SK-N-SH (cell line): ENCODE measurements around the gene STARD10. TPM values are rescaled to one million over a fixed set of nuclear protein-coding genes. Genes with fewer than 3 reads are reported as not detected.

Experiments
- CTCF ChIA-PET: fragments of 300-600, 350-600 bp; formaldehyde crosslinking; extraction: SDS; loops from one replicate; lab custom pipeline; 2021; lab: Yijun Ruan, JAX
- POLR2A ChIA-PET: fragments of 350-600 bp; sonication (Branson Sonifier 250); formaldehyde crosslinking; extraction: SDS; loops from one replicate; lab custom pipeline; 2020; ENCODE audit warnings: antibody characterized with exemption, inconsistent platforms; lab: Yijun Ruan, JAX
- DNase-seq: peaks from one replicate; pipeline ENCODE4 v3.0.0; 2012
- H2AFZ ChIP-seq: fragments of 200-600 bp; sonication (generic); 2 replicates; pipeline ENCODE4 v1.8.1; 2016; ENCODE audit warnings: antibody characterized with exemption, mild to moderate bottlenecking, low read depth
- H3F3A ChIP-seq: fragments of 200-600 bp; sonication (generic); replicated peaks from 2 replicates; pipeline ENCODE3; 2016; ENCODE audit warnings: antibody characterized with exemption, mild to moderate bottlenecking; ENCODE audit not compliant: insufficient read depth
- H3K27ac ChIP-seq, 2 experiments: fragments of 200-500 bp in 1 of 2; fragments of 200-600 bp in 1 of 2; sonication (Bioruptor generic) in 1 of 2; sonication (generic), shearing (Covaris generic) in 1 of 2; 2 replicates each; pipeline versions ENCODE4 v1.5.1 to v1.6.1; 2014 to 2016; ENCODE audit warnings: low read depth in 2 of 2, inconsistent platforms in 1 of 2, low read length in 1 of 2, mild to moderate bottlenecking in 1 of 2, mixed read lengths in 1 of 2
- H3K27me3 ChIP-seq: fragments of 200-600 bp; sonication (generic), shearing (Covaris generic); 2 replicates; pipeline ENCODE4 v1.6.1; 2016; ENCODE audit warnings: mixed run types; ENCODE audit not compliant: insufficient read depth
- H3K36me3 ChIP-seq, 2 experiments: fragments of 200-500 bp in 1 of 2; fragments of 200-600 bp in 1 of 2; sonication (Bioruptor generic) in 1 of 2; sonication (generic) in 1 of 2; replicated peaks in 1 of 2; 2 replicates each; pipeline versions ENCODE3 to v1.5.1; 2014 to 2016; ENCODE audit warnings: low read length in 1 of 2, mild to moderate bottlenecking in 1 of 2; ENCODE audit not compliant: insufficient read depth in 2 of 2, control insufficient read depth in 1 of 2
- H3K4me1 ChIP-seq, 2 experiments: fragments of 200-500 bp in 1 of 2; fragments of 200-600 bp in 1 of 2; sonication (Bioruptor generic) in 1 of 2; sonication (generic), shearing (Covaris generic) in 1 of 2; 2 replicates each; pipeline versions ENCODE4 v1.5.1 to v1.6.1; 2014 to 2016; ENCODE audit warnings: low read depth in 1 of 2, low read length in 1 of 2, mixed run types in 1 of 2; ENCODE audit not compliant: insufficient read depth in 2 of 2, control insufficient read depth in 1 of 2
- H3K4me2 ChIP-seq: fragments of 200-600 bp; sonication (generic), shearing (Covaris generic); 2 replicates; pipeline ENCODE4 v1.6.1; 2017; ENCODE audit warnings: mixed run types
- H3K4me3 ChIP-seq, 2 experiments: fragments of 200-500 bp in 1 of 2; fragments of 200-600 bp in 1 of 2; sonication (Bioruptor generic) in 1 of 2; sonication (generic), shearing (Covaris generic) in 1 of 2; 2 replicates each; pipeline versions ENCODE4 v1.5.1 to v1.8.1; 2014 to 2016; ENCODE audit warnings: low read depth in 2 of 2, inconsistent platforms in 1 of 2, low read length in 1 of 2, mild to moderate bottlenecking in 1 of 2, mixed read lengths in 1 of 2, moderate library complexity in 1 of 2
- H3K79me2 ChIP-seq: fragments of 200-600 bp; sonication (generic); 2 replicates; pipeline ENCODE4 v1.8.1; 2017; ENCODE audit warnings: mild to moderate bottlenecking; ENCODE audit not compliant: insufficient read depth
- H3K9ac ChIP-seq: fragments of 200-600 bp; sonication (generic); 2 replicates; pipeline ENCODE4 v1.6.1; 2017; ENCODE audit warnings: mixed run types
- H3K9me2 ChIP-seq: fragments of 200-600 bp; sonication (generic); 2 replicates; pipeline ENCODE4 v1.6.1; 2017; ENCODE audit warnings: mixed run types
- H3K9me3 ChIP-seq: fragments of 200-600 bp; sonication (generic); 2 replicates; pipeline ENCODE4 v1.6.1; 2017; ENCODE audit warnings: mixed run types, mild to moderate bottlenecking, moderate library complexity
- H4K20me1 ChIP-seq: fragments of 200-600 bp; sonication (generic); 2 replicates; pipeline ENCODE4 v1.6.1; 2017; ENCODE audit warnings: mild to moderate bottlenecking, mixed run types; ENCODE audit not compliant: insufficient read depth
- CHD2 ChIP-seq: fragments of 150-350 bp; IDR thresholded peaks from 2 replicates; pipeline ENCODE4 v1.6.1; 2018; ENCODE audit warnings: low read length; ENCODE audit not compliant: partially characterized antibody
- ELF1 ChIP-seq: IDR thresholded peaks from 2 replicates; pipeline ENCODE4 v1.4.0; 2012
- EP300 ChIP-seq, 2 experiments: IDR thresholded peaks; 2 replicates each; pipeline versions ENCODE4 v1.4.0 to v1.6.1; 2012; ENCODE audit warnings: borderline replicate concordance in 1 of 2, low read depth in 1 of 2, low read length in 1 of 2
- FOXJ3 ChIP-seq: sonication (generic); formaldehyde crosslinking; IDR thresholded peaks from 2 replicates; pipeline ENCODE4 v1.5.1; 2020; ENCODE audit warnings: mild to moderate bottlenecking, missing genetic modification reagents
- GABPA ChIP-seq: IDR thresholded peaks from 2 replicates; pipeline ENCODE4 v1.4.0; 2012; ENCODE audit warnings: low read depth, mild to moderate bottlenecking
- MEF2A ChIP-seq: IDR thresholded peaks from 2 replicates; pipeline ENCODE4 v1.4.0; 2012; ENCODE audit warnings: low read depth, borderline replicate concordance
- NFIC ChIP-seq: IDR thresholded peaks from 2 replicates; pipeline ENCODE4 v1.4.0; 2012; ENCODE audit warnings: borderline replicate concordance
- SIN3A ChIP-seq: IDR thresholded peaks from 2 replicates; pipeline ENCODE4 v1.6.1; 2012; ENCODE audit warnings: low read depth, mild to moderate bottlenecking, low read length, moderate library complexity, borderline replicate concordance
- SMC3 ChIP-seq: IDR thresholded peaks from 2 replicates; pipeline ENCODE4 v1.6.1; 2012; ENCODE audit warnings: low read depth, low read length, improper control_type of control experiment
- TAF1 ChIP-seq: IDR thresholded peaks from 2 replicates; pipeline ENCODE4 v1.6.1; 2012; ENCODE audit warnings: low read depth, mild to moderate bottlenecking, low read length, moderate library complexity, borderline replicate concordance
- TEAD4 ChIP-seq: IDR thresholded peaks from 2 replicates; pipeline ENCODE4 v1.4.0; 2012; ENCODE audit warnings: mild to moderate bottlenecking, borderline replicate concordance; ENCODE audit not compliant: insufficient read depth
- WGBS: methylation state at CpG from one replicate; pipeline ENCODE4 v1.1.6; 2017; ENCODE audit warnings: low lambda C conversion rate; 5-methylcytosine and 5-hydroxymethylcytosine counted together
- polyA plus RNA-seq, 3 experiments: library from polyadenylated mRNA; depleted of rRNA; stranded (reverse); fragments of >200 nt; gene quantifications; 2 replicates each; pipeline ENCODE4 v1.2.3, GENCODE V29; 2012
- TF ChIP-seq, protein P1 (sequence below): fragments of 150-350 bp; IDR thresholded peaks from 2 replicates; pipeline ENCODE4 v1.6.1; 2016; ENCODE audit warnings: mild to moderate bottlenecking, low read depth, low read length
- TF ChIP-seq, protein P2 (sequence below): IDR thresholded peaks from 2 replicates; pipeline ENCODE4 v1.6.1; 2012; ENCODE audit warnings: mild to moderate bottlenecking, low read depth, low read length, moderate library complexity
- TF ChIP-seq, protein P3 (sequence below): IDR thresholded peaks from 2 replicates; pipeline ENCODE4 v1.4.0; 2012; ENCODE audit warnings: low read depth, borderline replicate concordance

STARD10 gene
- polyA plus RNA-seq, 1 of the 3 experiments (the other 2 are of a cell fraction): 47.7 TPM

- CTCF ChIA-PET: interaction anchor here (0.7 to 1.1 kb wide), 3 partner anchors 13 to 57 kb away, joined by 3 to 4 read pairs (median 3); no protein-coding TSS in a partner anchor
- H3K9ac ChIP-seq: no peak overlapping the region
Observed at GRCh38 chr11:72760539-72761405, 33.1 kb downstream of the STARD10 start.

More at GRCh38 chr11:72760539-72761405, 33.1 kb downstream of the STARD10 start:
- Histone ChIP-seq H3K4me2 (no peak overlapping the region), H3F3A (no peaks in the 10 kb centered on the region), H3K36me3 (no peaks in the 10 kb centered on the region), H3K4me3 (no peak overlapping the region), H3K27ac (no peak overlapping the region), H3K79me2 (no peaks in the 10 kb centered on the region), H3K9me3 (no peaks in the 10 kb centered on the region), H2AFZ (no peak overlapping the region), H4K20me1 (no peaks in the 10 kb centered on the region), H3K4me1 (peaks cover 0 to 4% of the 10 kb centered on the region in 2 experiments; a peak in 3 of 4 replicates), H3K27me3 (no peaks in the 10 kb centered on the region), H3K9me2 (no peaks in the 10 kb centered on the region)
- no peak for DNase-seq
- TF ChIP-seq, protein P1, sequence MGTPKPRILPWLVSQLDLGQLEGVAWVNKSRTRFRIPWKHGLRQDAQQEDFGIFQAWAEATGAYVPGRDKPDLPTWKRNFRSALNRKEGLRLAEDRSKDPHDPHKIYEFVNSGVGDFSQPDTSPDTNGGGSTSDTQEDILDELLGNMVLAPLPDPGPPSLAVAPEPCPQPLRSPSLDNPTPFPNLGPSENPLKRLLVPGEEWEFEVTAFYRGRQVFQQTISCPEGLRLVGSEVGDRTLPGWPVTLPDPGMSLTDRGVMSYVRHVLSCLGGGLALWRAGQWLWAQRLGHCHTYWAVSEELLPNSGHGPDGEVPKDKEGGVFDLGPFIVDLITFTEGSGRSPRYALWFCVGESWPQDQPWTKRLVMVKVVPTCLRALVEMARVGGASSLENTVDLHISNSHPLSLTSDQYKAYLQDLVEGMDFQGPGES: no peak
- TF ChIP-seq EP300 (IDR thresholded peaks at IDR 0.05; ENCODE audit: borderline replicate concordance in 1 of 2, low read depth in 1 of 2, low read length in 1 of 2) (no peak), TEAD4 (no peak), SIN3A (no peak), SMC3 (no peak), FOXJ3 (CRISPR knock-in tag) (no peak), TAF1 (no peak), NFIC (no peak), GABPA (no peak), MEF2A (no peak), ELF1 (no peak), CHD2 (no peak)
- TF ChIP-seq, protein P2, sequence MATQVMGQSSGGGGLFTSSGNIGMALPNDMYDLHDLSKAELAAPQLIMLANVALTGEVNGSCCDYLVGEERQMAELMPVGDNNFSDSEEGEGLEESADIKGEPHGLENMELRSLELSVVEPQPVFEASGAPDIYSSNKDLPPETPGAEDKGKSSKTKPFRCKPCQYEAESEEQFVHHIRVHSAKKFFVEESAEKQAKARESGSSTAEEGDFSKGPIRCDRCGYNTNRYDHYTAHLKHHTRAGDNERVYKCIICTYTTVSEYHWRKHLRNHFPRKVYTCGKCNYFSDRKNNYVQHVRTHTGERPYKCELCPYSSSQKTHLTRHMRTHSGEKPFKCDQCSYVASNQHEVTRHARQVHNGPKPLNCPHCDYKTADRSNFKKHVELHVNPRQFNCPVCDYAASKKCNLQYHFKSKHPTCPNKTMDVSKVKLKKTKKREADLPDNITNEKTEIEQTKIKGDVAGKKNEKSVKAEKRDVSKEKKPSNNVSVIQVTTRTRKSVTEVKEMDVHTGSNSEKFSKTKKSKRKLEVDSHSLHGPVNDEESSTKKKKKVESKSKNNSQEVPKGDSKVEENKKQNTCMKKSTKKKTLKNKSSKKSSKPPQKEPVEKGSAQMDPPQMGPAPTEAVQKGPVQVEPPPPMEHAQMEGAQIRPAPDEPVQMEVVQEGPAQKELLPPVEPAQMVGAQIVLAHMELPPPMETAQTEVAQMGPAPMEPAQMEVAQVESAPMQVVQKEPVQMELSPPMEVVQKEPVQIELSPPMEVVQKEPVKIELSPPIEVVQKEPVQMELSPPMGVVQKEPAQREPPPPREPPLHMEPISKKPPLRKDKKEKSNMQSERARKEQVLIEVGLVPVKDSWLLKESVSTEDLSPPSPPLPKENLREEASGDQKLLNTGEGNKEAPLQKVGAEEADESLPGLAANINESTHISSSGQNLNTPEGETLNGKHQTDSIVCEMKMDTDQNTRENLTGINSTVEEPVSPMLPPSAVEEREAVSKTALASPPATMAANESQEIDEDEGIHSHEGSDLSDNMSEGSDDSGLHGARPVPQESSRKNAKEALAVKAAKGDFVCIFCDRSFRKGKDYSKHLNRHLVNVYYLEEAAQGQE: no peak
- TF ChIP-seq, protein P3, sequence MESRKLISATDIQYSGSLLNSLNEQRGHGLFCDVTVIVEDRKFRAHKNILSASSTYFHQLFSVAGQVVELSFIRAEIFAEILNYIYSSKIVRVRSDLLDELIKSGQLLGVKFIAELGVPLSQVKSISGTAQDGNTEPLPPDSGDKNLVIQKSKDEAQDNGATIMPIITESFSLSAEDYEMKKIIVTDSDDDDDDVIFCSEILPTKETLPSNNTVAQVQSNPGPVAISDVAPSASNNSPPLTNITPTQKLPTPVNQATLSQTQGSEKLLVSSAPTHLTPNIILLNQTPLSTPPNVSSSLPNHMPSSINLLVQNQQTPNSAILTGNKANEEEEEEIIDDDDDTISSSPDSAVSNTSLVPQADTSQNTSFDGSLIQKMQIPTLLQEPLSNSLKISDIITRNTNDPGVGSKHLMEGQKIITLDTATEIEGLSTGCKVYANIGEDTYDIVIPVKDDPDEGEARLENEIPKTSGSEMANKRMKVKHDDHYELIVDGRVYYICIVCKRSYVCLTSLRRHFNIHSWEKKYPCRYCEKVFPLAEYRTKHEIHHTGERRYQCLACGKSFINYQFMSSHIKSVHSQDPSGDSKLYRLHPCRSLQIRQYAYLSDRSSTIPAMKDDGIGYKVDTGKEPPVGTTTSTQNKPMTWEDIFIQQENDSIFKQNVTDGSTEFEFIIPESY: no peak
- WGBS: 87% methylated on average over 8 of the region's 8 CpGs
- POLR2A ChIA-PET: no interaction called here
